ENCODE measurements around the gene SH3BGR.

GRCh38 chr21:39564200-39564599, 112.4 kb downstream of the SH3BGR start:
- TF ChIP-seq CTCF (IDR thresholded peaks at IDR 0.05) (no peak), ZFX (IDR thresholded peaks at IDR 0.05; ENCODE audit: borderline replicate concordance) (no peak)

All from 22Rv1 (cell line).